ENCODE measurements around the gene TMEM54.
"Not testable (repeated sequence)": the region's sequence is repeated elsewhere in the genome, so short reads cannot be mapped to it uniquely, and the experiment has no call there.

TMEM54 gene

DNA sequence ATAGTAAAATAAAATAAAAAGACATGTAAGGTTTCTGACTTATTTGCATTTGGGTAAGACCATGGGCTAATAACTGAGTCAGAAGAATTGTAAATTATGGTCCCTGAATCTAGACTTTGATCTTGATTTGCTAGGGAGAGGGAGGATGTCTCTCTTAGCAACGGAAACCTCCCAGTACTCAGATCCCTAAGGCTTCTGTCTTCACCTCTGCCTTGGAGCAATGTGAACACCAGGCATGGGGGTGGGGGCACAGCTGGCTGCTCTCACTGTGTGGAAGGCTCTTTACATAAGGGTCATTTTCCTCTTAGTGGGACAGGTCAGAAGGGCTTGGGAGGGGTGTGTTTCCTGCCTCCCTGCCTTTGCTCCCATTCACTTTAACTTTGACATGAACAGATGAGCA lies 17.0 kb upstream of the TMEM54 start:
- no peak for DNase-seq

- no peak for DNase-seq
Measured at GRCh38 chr1:32917521-32917920, 16.3 kb upstream of the TMEM54 start.

DNA sequence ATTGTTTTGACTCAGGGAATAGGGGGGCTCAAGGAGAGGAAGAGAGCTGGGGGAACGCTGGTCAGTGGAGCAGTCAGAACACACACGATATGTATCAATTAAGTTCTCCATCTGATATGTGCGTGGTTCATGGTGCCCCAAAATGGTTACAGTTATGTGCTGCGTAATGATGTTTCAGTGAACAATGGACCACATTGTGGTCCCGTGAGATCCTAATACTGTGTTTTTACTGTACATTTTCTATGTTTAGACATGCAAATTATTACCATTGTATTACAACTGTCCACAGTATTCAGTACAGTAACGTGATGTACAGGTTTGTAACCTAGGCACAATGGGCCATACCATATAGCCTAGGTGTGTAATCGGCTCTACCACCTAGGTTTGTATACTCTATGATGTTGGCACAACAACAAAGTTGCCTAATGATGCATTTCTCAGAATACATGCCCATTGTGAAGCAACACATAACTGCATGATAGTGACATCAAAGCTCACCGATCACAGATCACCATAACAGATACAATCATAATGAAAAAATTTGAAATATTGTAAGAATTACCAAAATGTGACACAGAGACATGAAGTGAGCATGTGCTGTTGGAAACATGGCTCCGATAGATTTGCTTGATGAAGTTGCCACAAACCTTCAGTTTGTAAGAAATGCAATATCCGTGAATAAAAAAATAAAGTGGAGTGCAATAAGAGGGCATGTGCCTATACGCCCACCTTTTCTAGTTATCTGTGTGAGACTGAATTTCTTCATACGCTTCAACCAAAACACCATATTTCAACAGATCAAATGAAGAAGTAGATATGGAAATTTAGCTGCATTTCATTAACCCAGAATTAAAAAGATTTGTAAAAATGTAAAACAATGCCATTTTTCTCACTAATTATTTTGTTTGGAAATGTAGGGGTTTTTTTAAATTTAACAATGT lies 14.8 kb upstream of the TMEM54 start:
- DNase-seq, result no peak

DNA sequence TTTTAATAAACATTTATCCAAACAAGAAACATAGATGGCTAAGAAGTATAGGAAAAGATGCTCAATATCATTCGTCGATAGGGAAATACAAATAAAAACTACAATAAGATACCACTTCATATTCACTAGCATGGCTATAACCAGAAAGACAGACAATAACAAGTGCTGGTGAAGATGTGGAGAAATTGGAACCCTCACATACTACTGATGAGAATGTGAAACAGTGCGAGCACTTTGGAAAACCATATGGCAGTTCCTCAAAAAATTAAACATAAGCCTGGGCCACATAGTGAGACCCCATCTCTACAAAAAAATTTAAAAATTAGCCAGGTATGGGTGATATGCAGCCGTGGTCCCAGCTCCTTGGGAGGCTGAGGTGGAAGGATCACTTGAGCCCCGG lies 9.1 kb upstream of the TMEM54 start:
- no peak for DNase-seq

DNA sequence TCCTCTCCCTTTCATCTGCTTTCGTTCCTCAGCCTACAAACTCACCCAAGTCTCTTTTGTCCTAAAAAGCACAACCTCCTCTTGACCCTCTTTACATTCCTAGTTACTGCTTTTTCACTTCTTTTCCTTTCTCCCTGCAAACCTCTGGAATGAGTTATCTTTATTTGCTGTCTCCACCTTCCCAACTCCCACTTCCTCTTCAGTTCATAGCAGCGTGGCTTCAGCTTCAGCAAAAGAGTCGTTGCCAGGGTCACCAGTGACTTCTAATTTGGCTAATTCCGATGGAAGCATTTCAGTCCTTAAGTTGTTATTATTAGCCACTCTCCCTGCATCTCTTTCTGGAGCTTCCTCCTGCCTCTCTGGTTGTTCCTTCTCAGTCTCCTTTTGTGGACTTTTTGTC lies 6.2 kb upstream of the TMEM54 start:
- DNase-seq, result no peak

DNA sequence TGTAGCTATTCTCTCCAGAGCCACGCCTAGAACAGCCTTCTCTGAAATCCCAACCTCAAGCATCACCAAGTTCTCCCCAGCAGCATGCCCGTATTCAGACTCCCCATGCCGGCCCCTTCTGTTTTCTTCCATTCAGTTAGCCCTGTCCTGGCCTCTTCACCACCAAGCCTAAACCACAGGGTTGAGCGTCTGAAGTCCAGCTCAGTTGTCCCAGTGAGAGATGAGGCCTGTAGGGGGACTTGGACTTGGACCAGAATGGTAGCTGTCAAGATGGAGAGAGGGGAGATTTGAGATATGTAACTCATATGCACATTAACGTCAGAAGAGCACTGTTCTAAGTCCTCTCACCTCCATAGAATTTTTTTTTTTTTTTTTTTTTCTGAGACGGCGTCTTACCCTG lies 5.5 kb upstream of the TMEM54 start:
- no peak for DNase-seq

GRCh38 chr1:32905588-32905987 lies 4.4 kb upstream of the TMEM54 start:
- not testable (repeated sequence) for DNase-seq

DNA sequence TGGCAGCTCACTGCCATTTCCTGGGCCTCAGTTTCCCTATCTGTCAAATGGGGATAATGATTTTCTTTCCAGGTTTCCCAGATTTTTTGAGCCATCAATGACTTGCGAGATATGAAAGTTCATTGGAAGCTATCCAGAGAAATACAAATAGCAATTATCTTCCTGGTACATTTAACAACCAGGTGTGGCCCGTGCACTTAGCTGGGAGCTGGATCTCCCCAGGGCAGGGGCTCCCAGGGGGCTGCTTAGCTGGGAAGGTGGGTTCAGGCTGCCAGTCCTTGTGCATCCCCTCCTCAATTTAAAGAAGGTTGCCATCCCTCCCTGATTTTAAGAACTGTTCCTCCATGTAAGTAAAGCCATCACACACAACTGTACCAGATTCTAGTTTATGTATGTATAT lies 3.6 kb upstream of the TMEM54 start:
- DNase-seq, result no peak

DNA sequence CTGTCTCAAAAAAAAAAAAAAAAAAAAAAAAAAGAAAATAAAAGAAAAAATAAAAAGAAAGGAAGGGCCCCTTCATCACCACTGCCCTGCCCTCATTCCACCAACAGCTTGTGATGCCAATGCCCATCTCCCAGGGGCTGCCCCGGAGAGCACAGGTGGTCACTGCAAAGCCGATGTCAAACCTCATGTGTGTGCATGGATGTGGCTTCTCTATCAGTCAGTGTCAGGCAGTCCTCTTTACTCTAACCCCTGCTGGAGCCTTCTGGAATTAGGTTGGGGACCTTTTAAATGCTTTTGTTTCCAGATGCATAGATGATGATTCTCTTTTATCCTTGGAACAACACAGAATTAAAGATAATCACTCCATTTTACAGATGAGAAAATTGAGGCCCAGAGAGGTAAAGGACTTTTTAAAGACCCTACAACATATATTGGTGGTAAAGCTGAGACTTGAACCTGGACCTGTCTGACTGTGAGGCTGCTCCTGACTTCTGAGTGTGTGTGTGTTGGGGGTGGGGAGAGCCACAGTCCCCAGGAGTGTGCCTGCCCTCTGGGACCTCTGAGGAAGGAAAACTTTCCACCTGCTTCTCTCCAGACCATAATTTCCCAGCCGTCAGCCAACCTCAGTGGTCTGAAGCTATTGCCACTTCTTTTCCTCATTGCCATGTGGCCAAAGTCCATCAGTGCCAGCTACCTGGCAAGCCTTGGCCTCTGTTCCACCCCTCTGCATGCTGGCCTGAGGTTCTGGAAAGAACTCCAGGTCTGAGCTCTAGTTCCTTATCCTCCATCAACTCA lies 3.0 kb upstream of the TMEM54 start:
- DNase-seq, result no peak

- DNase-seq, result no peak
Measured at GRCh38 chr1:32902535-32902920, 1.3 kb upstream of the TMEM54 start.

DNA sequence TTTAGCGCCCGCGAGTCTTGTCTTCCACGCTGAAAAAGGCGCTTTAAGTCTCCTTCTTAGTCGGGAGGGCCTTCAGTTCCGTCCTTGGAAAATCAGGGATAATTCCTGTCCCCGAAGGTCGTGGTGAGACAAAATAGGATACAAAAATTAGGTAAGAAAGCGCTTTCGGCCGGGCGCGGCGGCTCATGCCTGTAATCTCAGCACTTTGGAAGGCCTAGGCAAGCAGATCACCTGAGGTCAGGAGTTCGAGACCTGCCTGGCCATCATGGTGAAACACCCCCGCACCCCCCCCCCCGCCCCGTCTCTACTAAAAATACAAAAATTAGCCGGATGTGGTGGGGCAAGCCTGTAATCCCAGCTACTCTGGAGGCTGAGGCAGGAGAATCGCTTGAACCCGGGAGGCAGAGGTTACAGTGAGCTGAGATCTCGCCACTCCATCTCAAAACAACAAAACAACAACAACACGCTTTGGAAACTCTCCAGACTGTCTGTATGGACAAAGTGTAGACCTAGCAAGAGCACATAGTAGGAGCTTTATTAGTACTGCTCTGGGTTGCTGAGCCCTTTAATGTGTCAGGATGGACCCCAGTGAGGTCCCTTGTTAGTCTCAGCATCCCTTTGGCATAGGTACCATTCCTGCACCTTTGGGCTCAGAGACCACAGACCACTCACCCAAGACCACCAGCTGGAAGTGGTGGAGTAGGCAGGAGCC lies 790 bp upstream of the TMEM54 start:
- DNase-seq, result no peak

GRCh38 chr1:32900371-32900955 lies 726 bp downstream of the TMEM54 start:
- no peak for DNase-seq

GRCh38 chr1:32899586-32900296 lies 1.4 kb downstream of the TMEM54 start:
- DNase-seq, result no peak

DNA sequence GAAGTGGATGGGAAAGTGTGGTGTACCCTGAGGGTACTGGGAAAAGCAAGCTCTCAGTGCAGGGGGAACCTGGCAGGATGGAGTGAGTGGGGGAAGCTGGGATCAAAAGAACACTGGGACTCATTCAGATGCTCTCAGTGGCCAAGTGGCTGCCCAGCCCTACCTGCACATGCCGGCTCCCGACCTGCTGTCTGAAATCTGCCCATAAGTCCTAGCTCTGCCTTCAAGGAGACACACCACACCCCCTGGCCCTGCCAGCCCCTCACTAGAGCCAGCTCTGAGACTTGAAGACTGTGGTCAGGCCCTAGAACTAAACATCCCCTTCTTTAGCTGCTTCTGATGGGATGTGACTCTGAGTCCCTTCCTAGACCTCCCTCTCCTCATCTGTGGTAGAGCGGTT lies 2.2 kb downstream of the TMEM54 start:
- no peak for DNase-seq

DNA sequence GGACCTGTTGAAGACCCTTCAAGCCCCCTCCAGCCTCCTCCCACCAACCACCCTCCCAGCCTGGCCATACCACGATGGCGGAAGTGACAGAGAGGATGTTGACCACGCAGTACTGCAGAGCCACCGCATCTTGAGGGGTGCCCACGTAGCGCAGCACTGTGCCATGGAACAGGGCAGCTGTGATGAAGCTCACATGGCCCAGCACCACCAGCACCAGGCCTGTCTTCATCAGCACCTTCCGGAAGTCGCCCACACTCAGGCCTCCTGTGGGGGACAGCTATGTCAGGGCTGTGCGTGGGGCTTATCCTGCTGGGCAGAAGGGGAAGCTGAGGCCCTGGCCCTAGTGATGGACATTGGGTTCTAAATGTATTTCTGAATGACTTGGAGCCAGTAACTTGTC lies 3.1 kb downstream of the TMEM54 start:
- DNase-seq, result no peak

DNA sequence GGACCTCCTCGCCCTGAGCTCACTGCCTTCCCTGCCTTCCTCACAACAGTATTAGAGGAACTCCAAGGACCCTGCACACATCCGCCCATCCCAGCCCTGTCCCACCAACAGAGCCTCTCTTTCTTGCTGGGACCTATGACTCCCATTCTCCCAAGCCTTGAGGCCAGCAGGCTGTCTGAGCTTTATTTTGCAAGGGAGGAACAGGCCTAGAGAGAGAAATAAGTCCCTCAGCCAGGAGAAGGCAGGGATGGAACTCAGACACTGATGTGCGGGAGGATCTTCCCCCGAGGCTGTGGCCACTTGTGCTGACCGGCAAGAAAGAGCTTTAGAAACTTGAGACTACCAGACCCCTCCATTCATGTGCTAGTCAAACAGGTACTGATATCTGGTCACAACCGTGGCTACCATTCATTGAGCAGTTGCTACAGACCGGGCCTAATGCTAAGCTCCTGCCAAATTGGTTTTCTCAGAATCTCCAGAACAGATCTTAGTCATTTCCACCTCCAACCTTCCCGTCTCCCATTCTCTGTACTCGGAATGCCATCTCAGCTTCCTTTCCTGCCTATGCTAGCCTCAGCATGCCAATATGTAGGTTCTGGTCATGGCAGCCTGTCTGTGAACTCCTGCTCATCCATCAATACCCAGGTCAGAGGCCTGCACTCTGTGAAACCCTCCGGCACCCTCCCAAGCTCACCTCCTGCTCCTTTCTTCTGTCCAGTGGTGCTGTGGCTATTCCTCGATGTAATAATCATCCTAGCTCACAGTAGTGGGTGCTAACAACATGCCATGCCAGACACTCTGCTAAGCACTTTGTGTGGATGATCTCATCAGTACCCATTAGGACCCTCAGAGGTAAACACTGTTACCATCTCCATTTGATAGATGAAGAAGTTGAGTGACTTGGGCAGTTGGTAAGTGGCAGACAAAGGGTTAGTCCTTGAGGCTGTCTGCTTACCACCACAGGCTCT lies 3.8 kb downstream of the TMEM54 start:
- DNase-seq, result no peak

DNA sequence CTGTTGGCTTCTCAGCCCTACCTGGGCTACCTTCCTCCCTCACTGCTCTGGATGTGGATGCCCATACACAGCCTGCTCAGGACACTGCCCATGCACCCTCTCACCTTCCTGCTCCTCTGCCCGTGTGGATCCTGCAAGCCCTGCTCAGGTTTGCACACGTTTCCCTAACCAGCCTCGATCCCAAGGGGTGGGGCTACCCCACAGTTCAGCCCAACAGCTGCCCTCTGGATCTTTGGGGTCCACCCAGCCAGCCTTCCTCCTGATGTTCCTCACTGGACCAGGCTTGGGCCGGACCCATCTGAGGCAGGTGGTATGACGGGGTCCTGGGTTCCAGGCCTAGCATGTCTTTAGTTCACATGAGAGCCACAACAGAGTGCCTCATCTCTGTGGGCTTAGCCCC lies 4.7 kb downstream of the TMEM54 start:
- DNase-seq, result no peak

GRCh38 chr1:32895325-32896215 lies 5.6 kb downstream of the TMEM54 start:
- no peak for DNase-seq

DNA sequence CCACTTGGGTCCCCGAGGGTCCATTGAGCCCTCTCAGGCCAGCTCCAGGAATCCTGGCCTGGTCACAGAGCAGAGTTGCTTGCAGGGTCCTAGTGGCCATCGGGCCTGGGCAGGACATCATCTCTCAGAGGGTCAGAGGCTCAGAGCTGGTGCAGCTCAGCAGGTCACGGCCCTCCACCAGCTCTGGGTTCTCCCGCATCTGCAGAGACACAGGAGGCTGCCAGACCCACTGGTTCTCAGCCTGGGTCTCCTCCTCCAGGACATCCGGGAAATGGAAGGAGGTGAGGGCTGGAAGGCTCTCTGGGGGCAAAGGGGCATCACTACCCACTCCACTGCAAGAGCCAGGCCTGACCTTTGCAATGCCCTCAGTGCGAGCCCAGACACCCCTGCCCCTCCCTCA lies 6.5 kb downstream of the TMEM54 start:
- no peak for DNase-seq

DNA sequence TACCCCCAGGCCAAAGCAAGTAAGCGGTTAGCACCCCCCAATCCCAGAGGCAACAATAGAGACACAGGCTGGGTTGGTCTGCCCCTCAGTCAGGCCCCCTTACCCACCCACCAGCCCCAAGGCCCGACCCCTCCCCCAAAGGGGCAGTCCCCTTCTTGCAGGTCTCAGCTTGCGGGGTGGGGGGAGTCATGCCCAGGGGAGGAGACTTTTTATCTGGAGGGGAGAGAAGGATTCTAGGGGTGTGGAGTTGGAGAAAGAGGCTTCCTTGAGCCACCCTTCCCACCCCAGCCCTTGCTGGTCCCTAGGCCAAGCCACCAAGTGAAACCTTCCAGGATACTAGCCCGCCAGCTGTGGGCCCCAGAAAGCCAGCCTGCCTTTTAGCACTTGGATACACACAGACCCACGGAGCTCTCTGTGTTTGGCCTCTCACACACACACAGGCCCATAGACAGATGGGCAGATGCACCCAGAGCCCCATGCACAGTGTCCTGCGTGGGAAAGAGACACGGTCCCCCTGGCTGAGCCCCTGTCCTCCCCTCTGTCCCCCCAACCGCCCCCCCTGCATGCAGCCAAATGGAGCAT lies 7.1 kb downstream of the TMEM54 start:
- DNase-seq, result no peak
